ENCODE measurements around the gene SEPHS1.

- TF ChIP-seq REST (IDR thresholded peaks at IDR 0.05; ENCODE audit: insufficient read depth in 1 of 2, low read depth in 2 of 2, low read length in 2 of 2), result no peak
- no peak for TF ChIP-seq POLR2AphosphoS5 (IDR thresholded peaks at IDR 0.05; ENCODE audit: low read depth, low read length)
These were observed 24.4 kb upstream of the SEPHS1 start for GRCh38 chr10:13372524-13372923.
